Measurements from ENCODE around the gene WEE1. TPM values are rescaled to one million over a fixed set of nuclear protein-coding genes. Genes with fewer than 3 reads are reported as not detected.

The WEE1 gene
- total and polyA plus RNA-seq, 11 donors: 14.5 to 89.2 (median 51.3) TPM

- intact Hi-C loops (cut with DNase I): loop anchor here (5.0 to 10.0 kb wide), 12 partner anchors 33 to 715 kb away; partner anchors contain the start of genes ADM (in 3 of the 10), SWAP70 (in 3 of the 10) and WEE1 (in 1 of the 10)
- Histone ChIP-seq H3K4me1 (peaks cover 0 to 21% (median 15%) of the 10 kb centered on the region in 12 donors), H3K27me3 (no peaks in the 10 kb centered on the region), H3K4me3 (no peak overlapping the region), H3K27ac (no peak overlapping the region), H3K9me3 (no peaks in the 10 kb centered on the region), H3K36me3 (no peaks in the 10 kb centered on the region)
- DNase-seq: no peak
- TF ChIP-seq POLR2A (IDR thresholded peaks at IDR 0.05): no peak
- TF ChIP-seq, protein P1, sequence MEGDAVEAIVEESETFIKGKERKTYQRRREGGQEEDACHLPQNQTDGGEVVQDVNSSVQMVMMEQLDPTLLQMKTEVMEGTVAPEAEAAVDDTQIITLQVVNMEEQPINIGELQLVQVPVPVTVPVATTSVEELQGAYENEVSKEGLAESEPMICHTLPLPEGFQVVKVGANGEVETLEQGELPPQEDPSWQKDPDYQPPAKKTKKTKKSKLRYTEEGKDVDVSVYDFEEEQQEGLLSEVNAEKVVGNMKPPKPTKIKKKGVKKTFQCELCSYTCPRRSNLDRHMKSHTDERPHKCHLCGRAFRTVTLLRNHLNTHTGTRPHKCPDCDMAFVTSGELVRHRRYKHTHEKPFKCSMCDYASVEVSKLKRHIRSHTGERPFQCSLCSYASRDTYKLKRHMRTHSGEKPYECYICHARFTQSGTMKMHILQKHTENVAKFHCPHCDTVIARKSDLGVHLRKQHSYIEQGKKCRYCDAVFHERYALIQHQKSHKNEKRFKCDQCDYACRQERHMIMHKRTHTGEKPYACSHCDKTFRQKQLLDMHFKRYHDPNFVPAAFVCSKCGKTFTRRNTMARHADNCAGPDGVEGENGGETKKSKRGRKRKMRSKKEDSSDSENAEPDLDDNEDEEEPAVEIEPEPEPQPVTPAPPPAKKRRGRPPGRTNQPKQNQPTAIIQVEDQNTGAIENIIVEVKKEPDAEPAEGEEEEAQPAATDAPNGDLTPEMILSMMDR (IDR thresholded peaks at IDR 0.05): no peak
- ATAC-seq: no peak
- 93 to 100% (median 95%) methylated on average over 3 of the region's 3 CpGs for WGBS, 4 donors
Observed at GRCh38 chr11:9609841-9610240, 36.4 kb downstream of the WEE1 start.

DNA sequence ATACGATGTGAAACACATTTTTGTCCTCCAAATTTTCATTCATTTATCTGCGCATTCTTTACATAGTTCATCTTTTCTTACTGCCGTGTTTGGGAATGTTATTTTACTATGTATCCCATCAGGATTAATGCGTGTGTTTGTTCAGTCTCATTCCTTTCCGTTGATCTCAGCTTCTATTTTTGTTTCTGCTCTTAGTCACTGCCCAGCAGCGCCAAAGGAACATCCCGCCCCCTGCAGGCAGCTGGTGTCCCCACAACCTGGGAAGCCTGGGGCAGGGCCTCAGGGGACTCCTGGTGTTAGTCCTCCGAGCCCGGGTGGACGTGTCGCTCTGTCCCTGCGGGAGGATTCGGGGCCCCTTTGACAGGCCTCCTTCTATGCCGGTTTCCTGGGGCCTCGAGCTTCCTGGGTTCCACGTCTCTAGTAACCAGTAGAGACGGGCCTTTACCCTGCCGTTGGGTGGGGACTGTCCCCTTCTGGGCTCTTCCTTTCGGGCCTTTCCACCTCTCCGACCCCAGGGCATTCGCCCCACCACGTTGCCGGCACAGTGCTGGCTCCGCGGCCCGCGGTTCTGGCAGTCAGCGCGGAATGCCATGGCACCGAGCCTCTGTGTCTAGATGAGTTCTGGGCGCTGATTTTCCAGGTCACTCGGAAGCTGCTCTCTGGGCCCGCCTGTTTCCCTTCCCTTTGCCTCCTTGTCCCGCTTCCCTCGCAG is 39.8 kb downstream of the WEE1 start:
- peak overlapping the region; percentile 95 to 100 (median 97) for H3K27ac ChIP-seq
- 0 to 2% (median 0%) methylated on average over 27 to 35 of the region's 35 CpGs for WGBS, 4 donors
- intact Hi-C loops (cut with DNase I): loop anchor here in 9 of 10 donors (1.0 to 10.0 kb wide), 16 partner anchors 36 to 712 kb away; partner anchors contain the start of genes ADM (in 3 of the 9), SWAP70 (in 3 of the 9) and WEE1 (in 1 of the 9)
- H3K4me3 ChIP-seq: peak overlapping the region; percentile 16 to 69 (median 54)
- no peaks in the 10 kb centered on the region for H3K36me3 ChIP-seq
- H3K4me1 ChIP-seq: peaks cover 0 to 28% (median 17%) of the 10 kb centered on the region in 12 donors
- H3K9me3 ChIP-seq: no peaks in the 10 kb centered on the region
- TF ChIP-seq, protein P1 (IDR thresholded peaks at IDR 0.05): peak in 11 of 12 donors; percentile 91 to 99 (median 97)
- peak in 1 of 2 donors; percentile 40 for TF ChIP-seq POLR2A (IDR thresholded peaks at IDR 0.05)
- ATAC-seq (peak; percentile 92 to 94 (median 94)), DNase-seq (peak; percentile 94 to 96 (median 95))
- no peaks in the 10 kb centered on the region for H3K27me3 ChIP-seq

- Histone ChIP-seq H3K27me3 (no peaks in the 10 kb centered on the region), H3K9me3 (no peaks in the 10 kb centered on the region), H3K4me3 (peak overlapping the region; percentile 16 to 69 (median 54)), H3K4me1 (peaks cover 0 to 28% (median 17%) of the 10 kb centered on the region in 12 donors), H3K36me3 (no peaks in the 10 kb centered on the region), H3K27ac (peak overlapping the region; percentile 95 to 100 (median 97))
- DNase-seq (peak; percentile 87 to 94 (median 90)), ATAC-seq (peak; percentile 79 to 92 (median 90))
- 1 to 4% (median 1%) methylated on average over 22 to 54 of the region's 54 CpGs for WGBS, 4 donors
- TF ChIP-seq, protein P1 (IDR thresholded peaks at IDR 0.05): peak; percentile 72 to 94 (median 86)
- peak in 1 of 2 donors; percentile 53 for TF ChIP-seq POLR2A (IDR thresholded peaks at IDR 0.05)
- intact Hi-C loops (cut with DNase I): loop anchor here in 9 of 10 donors (1.0 to 10.0 kb wide), 20 partner anchors 37 to 711 kb away; partner anchors contain the start of genes SWAP70 (in 4 of the 9), ADM (in 3 of the 9) and WEE1 (in 1 of the 9)
Observed at GRCh38 chr11:9613830-9614762, 40.6 kb downstream of the WEE1 start.

Measured in heart left ventricle (tissue), 16 donors.